Upper lobe of right lung (tissue), 1 donor: ENCODE results near the gene LAX1. TPM values are rescaled to one million over a fixed set of nuclear protein-coding genes. Genes with fewer than 3 reads are reported as not detected.
"Not testable (repeated sequence)": the region's sequence is repeated elsewhere in the genome, so short reads cannot be mapped to it uniquely, and the experiment has no call there.

Experiments used
- ATAC-seq: fragments of 200-7000 bp; cut with Tn5 transposase; one replicate; pipeline ENCODE4 v1.9.1; 2020; ENCODE audit warnings: mild to moderate bottlenecking, moderate library complexity
- DNase-seq: peaks from one replicate; pipeline ENCODE4 v3.0.0-alpha.2; 2020
- H3K27ac ChIP-seq: fragments of 200-600 bp; one replicate; pipeline ENCODE4 v1.8.0; 2022
- H3K27me3 ChIP-seq: fragments of 200-600 bp; one replicate; pipeline ENCODE4 v1.8.0; 2022; ENCODE audit warnings: mild to moderate bottlenecking
- H3K36me3 ChIP-seq: fragments of 200-600 bp; one replicate; pipeline ENCODE4 v1.8.0; 2022
- H3K4me1 ChIP-seq: fragments of 200-600 bp; one replicate; pipeline ENCODE4 v1.8.0; 2022
- H3K4me3 ChIP-seq: fragments of 200-600 bp; one replicate; pipeline ENCODE4 v1.8.0; 2022; ENCODE audit warnings: mild to moderate bottlenecking
- H3K9me3 ChIP-seq: fragments of 200-600 bp; one replicate; pipeline ENCODE4 v1.8.0; 2022
- intact Hi-C: fragments of 100-400 bp; cut with DNase I; formaldehyde crosslinking; loops from one replicate; pipeline ENCODE4 v1.11.0; 2022
- total RNA-seq: library from RNA; stranded (reverse); fragmentation: NEBNext Ultra II Directional; extraction: Animal tissue kit (Norgen Biotek cat#: 25700); gene quantifications from one replicate; pipeline ENCODE4 v1.2.1, GENCODE V29; 2021
- TF ChIP-seq, protein P1 (sequence below): fragments of 200-600 bp; IDR thresholded peaks from one replicate; pipeline ENCODE4 v1.8.0; 2022; ENCODE audit warnings: antibody characterized with exemption
- donor health status: DM: no; HTN: yes; CAD: no; lungs with severe emphysema.

Gene LAX1
- total RNA-seq, 1 donor from 2014 or later: 3.0 TPM

DNA sequence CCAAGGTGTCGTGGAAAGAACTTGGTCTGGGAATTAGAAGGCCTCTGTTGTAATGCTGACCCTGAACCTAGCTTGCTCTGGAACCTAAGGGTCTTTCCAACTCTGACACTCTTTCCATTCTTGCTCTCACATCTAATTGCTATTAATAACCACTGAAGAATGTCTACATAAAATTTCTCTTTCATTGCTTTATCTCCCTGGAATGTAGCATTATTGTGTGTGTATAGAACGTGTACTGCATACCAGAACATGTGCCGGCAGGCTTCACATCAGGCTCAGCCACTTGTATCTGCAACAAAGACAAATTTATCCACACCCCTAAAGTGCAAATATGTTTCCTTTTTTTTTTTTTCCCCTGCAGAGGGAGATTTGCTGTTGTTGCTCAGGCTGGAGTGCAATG is 13.9 kb upstream of the LAX1 start:
- ATAC-seq (peak; percentile 55), DNase-seq (no peak)

DNA sequence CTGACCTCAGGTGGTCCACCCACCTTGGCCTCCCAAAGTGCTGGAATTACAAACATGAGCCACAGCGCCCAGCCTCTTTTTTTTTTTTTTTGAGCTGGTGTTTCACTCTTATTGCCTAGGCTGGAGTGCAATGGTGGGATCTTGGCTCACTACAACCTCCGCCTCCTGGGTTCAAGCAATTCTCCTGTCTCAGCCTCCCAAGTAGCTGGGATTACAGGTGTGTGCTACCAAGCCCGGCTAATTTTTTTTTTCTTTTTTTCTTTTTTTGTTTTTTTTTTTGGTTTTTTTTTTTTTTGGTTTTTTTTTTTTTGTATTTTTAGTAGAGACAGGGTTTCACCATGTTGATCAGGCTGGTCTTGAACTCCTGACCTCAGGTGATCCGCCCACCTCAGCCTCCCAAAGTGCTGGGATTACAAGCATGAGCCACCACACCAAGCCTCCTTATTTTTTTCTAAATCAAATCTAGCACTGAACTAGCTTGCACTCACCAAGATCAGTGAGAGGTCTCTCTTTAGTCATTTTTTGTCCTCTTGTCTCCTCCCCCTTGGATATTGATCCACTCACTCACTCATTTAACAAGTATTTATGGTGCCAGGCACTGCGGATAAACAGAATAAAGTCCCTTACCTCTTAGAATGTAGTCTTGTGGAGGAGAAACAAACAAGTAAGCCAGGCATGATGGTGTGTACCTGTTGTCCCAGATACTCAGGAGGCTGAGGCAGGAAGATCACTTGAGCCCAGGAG is 13.2 kb upstream of the LAX1 start:
- intact Hi-C loops, DNase-seq, H3K27me3 ChIP-seq, ATAC-seq, H3K27ac ChIP-seq, H3K4me1 ChIP-seq, H3K4me3 ChIP-seq, H3K9me3 ChIP-seq, H3K36me3 ChIP-seq: not testable (repeated sequence)

More for the DNA sequence above, 13.9 kb upstream of the LAX1 start:
- Histone ChIP-seq H3K4me1 (no peaks in the 10 kb centered on the region), H3K36me3 (no peaks in the 10 kb centered on the region), H3K27me3 (no peaks in the 10 kb centered on the region), H3K9me3 (no peaks in the 10 kb centered on the region), H3K27ac (no peak overlapping the region), H3K4me3 (no peak overlapping the region)
- intact Hi-C loops: no loop called here
- TF ChIP-seq, protein P1, sequence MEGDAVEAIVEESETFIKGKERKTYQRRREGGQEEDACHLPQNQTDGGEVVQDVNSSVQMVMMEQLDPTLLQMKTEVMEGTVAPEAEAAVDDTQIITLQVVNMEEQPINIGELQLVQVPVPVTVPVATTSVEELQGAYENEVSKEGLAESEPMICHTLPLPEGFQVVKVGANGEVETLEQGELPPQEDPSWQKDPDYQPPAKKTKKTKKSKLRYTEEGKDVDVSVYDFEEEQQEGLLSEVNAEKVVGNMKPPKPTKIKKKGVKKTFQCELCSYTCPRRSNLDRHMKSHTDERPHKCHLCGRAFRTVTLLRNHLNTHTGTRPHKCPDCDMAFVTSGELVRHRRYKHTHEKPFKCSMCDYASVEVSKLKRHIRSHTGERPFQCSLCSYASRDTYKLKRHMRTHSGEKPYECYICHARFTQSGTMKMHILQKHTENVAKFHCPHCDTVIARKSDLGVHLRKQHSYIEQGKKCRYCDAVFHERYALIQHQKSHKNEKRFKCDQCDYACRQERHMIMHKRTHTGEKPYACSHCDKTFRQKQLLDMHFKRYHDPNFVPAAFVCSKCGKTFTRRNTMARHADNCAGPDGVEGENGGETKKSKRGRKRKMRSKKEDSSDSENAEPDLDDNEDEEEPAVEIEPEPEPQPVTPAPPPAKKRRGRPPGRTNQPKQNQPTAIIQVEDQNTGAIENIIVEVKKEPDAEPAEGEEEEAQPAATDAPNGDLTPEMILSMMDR: no peak

DNA sequence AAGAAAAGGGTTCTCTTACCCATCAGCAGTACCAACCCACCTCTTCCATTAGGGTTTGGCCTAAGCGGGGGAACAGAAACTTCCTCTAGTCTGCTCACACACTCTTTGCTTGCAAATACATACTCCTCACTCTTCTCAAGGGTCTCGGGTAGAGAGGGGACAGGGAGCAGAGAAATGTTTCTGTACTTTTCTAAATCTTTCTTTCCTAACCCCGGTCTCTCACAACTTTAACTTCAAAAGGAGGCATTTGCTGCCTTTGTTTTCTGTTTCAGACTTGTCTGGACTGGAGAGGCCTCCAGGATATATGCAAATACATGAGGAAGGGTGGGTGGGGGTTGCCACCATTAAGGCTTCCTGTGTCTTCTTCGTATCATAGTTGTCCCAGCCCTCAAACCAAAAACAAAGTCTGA is 10.5 kb upstream of the LAX1 start:
- Histone ChIP-seq H3K4me1 (no peaks in the 10 kb centered on the region), H3K27ac (no peak overlapping the region), H3K9me3 (no peaks in the 10 kb centered on the region), H3K27me3 (no peaks in the 10 kb centered on the region), H3K4me3 (no peak overlapping the region), H3K36me3 (no peaks in the 10 kb centered on the region)
- ATAC-seq (no peak), DNase-seq (no peak)
- TF ChIP-seq, protein P1: no peak
- intact Hi-C loops: no loop called here

DNA sequence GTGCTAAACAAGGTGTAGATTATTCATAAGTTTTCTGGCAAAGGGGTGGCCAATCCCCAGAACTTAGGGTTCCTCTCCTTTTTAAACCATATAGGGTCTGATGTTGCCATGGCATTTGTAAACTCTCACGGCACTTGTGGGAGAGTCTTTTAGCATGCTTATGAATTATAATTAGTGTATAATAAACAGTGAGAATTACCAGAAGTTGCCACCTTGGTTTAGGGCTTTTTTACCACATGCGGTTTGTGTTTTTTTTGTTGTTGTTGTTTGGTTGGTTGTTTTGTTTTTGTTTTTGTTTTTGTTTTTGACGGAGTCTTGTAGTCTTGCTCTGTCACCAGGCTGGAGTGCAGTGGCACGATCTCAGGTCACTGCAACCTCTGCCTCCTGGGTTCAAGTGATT is 8.9 kb upstream of the LAX1 start:
- no peaks in the 10 kb centered on the region for H3K9me3 ChIP-seq
- H3K4me1 ChIP-seq: no peaks in the 10 kb centered on the region
- DNase-seq (no peak), ATAC-seq (no peak)
- no peak overlapping the region for H3K4me3 ChIP-seq
- intact Hi-C loops: no loop called here
- TF ChIP-seq, protein P1: no peak
- H3K27ac ChIP-seq: no peak overlapping the region
- no peaks in the 10 kb centered on the region for H3K27me3 ChIP-seq
- H3K36me3 ChIP-seq: no peaks in the 10 kb centered on the region

DNA sequence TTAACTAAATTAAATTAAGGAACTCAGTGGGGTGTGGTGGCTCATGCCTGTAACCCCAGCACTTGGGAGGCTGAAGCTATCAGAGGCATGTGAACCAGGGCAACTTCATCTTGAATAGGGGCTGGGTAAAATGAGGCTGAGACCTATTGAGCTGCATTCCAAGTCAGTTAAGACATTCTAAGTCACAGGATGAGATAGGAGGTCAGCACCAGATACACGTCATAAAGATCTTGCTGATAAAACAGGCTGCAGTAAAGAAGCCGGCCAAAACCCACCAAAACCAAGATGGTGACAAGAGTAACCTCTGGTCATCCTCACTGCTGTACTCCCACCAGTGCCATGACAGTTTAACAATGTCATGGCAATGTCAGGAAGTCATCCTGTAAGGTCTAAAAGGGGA is 6.2 kb upstream of the LAX1 start:
- H3K4me3 ChIP-seq, DNase-seq, H3K27ac ChIP-seq, H3K27me3 ChIP-seq, intact Hi-C loops, H3K9me3 ChIP-seq, H3K36me3 ChIP-seq, H3K4me1 ChIP-seq, ATAC-seq: not testable (repeated sequence)

DNA sequence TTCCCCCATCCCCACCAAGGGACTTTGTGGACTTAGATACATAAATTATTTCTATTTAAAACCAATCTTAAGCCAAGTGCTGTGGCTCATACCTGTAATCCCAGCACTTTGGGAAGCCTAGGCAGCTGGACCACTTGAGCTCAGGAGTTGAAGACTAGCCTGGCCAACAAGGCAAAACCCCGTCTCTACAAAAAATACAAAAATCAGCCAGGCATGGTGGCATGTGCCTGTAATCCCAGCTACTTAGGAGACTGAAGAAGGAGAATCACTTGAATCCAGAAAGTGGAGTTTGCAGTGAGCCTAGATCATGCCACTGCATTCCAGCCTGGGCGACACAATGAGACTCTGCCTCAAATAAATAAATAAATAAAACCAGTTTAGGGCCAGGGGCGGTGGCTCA is 4.5 kb upstream of the LAX1 start:
- TF ChIP-seq, protein P1: no peak
- Histone ChIP-seq H3K4me3 (no peak overlapping the region), H3K27me3 (no peaks in the 10 kb centered on the region), H3K4me1 (no peaks in the 10 kb centered on the region), H3K9me3 (no peaks in the 10 kb centered on the region), H3K36me3 (no peaks in the 10 kb centered on the region), H3K27ac (no peak overlapping the region)
- intact Hi-C loops: no loop called here
- ATAC-seq: no peak
- peak; percentile 10 for DNase-seq

DNA sequence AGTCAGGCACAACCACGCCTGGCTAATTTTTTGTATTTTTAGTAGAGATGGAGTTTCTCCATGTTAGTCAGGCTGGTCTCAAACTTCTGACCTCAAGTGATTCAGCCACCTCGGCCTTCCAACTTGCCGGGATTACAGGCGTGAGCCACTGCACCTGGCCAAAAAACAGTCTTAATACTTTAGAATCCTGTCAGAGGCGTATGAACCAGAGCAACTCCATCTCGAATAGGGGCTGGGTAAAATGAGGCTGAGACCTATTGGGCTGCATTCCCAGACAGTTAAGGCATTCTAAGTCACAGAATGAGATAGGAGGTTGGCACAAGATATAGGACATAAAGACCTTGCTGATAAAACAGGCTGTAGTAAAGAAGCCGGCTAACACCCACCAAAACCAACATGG is 3.0 kb upstream of the LAX1 start:
- H3K9me3 ChIP-seq, H3K4me1 ChIP-seq, intact Hi-C loops, H3K27ac ChIP-seq, ATAC-seq, H3K36me3 ChIP-seq, H3K27me3 ChIP-seq, H3K4me3 ChIP-seq: not testable (repeated sequence)
- peak; percentile 9 for DNase-seq
